ENCODE measurements around the gene CRYL1.

DNA sequence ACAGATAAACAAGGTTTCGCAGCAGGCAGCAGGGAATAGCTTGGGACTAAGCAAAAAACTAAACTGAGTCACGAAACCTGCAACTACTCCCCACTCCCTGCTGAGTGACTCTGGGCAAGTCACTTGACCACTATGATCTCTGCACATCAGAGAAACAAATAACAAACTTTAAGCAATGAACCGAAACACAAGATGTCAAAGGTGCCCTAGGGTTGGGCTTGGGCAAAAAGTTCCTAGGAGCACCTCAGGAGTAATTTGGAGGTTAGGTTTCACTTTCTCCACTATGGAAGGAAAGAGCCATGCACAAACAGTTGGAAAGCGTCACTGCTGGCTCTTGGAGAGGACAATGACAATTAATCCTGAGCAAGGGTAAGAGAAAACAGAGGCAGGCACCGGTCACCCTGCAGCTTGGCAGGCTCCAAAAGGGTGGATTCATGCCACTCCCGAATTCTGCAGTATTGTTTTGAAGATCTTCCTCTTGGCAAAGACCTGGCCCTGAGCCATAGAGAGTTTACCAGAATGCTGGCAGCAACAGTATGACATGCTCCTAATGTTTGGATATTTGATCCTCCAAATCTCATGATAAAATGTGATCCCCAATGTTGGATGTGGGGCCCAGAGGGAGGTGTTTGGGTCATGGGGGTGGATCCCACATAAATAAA is 60.3 kb downstream of the CRYL1 start:
- TF ChIP-seq, protein P1, sequence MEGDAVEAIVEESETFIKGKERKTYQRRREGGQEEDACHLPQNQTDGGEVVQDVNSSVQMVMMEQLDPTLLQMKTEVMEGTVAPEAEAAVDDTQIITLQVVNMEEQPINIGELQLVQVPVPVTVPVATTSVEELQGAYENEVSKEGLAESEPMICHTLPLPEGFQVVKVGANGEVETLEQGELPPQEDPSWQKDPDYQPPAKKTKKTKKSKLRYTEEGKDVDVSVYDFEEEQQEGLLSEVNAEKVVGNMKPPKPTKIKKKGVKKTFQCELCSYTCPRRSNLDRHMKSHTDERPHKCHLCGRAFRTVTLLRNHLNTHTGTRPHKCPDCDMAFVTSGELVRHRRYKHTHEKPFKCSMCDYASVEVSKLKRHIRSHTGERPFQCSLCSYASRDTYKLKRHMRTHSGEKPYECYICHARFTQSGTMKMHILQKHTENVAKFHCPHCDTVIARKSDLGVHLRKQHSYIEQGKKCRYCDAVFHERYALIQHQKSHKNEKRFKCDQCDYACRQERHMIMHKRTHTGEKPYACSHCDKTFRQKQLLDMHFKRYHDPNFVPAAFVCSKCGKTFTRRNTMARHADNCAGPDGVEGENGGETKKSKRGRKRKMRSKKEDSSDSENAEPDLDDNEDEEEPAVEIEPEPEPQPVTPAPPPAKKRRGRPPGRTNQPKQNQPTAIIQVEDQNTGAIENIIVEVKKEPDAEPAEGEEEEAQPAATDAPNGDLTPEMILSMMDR (IDR thresholded peaks at IDR 0.05), result no peak
- peak in 1 of 2 donors; percentile 47 for TF ChIP-seq POLR2AphosphoS5 (IDR thresholded peaks at IDR 0.05; ENCODE audit: insufficient read depth in 1 of 2, low read depth in 1 of 2)

Data from vagina (tissue), 2 donors.